Measurements from ENCODE around the gene RASD2.

- TF ChIP-seq CTCF (conservative IDR thresholded peaks at IDR 0.05 in 1 of 2, IDR thresholded peaks at IDR 0.05 in 1 of 2; ENCODE audit: low read depth in 1 of 2, low read length in 2 of 2) (no peak), EZH2 (IDR thresholded peaks at IDR 0.05; ENCODE audit: low read length, missing control alignments) (no peak)
Observed at GRCh38 chr22:35600476-35600875, 59.8 kb downstream of the RASD2 start.

All from fibroblast of lung (primary cell).